Astrocyte of the cerebellum (primary cell): ENCODE data around the gene POLR2J.
"Not testable (repeated sequence)": the region's sequence is repeated elsewhere in the genome, so short reads cannot be mapped to it uniquely, and the experiment has no call there.

Source experiments
- DNase-seq: peaks from one replicate; pipeline ENCODE4 v3.0.0-alpha.2; 2011; ENCODE audit warnings: low read depth
- H3K4me3 ChIP-seq: 2 replicates; pipeline ENCODE4 v1.5.1; 2011; ENCODE audit warnings: mild to moderate bottlenecking, low read depth, low read length, moderate library complexity
- CTCF ChIP-seq: IDR thresholded peaks from 2 replicates; pipeline ENCODE4 v1.5.1; 2012; ENCODE audit warnings: low read length, low read depth, moderate library complexity, mild to moderate bottlenecking; ENCODE audit errors: missing control alignments
- in situ Hi-C: cut with HindIII; loops from 2 replicates; pipeline ENCODE4 v1.10.0; 2017; ENCODE audit warnings: low sequenced_read_pairs

The POLR2J gene

GRCh38 chr7:102460467-102460866 is 18.3 kb downstream of the POLR2J start:
- no peak overlapping the region for H3K4me3 ChIP-seq
- no peak for TF ChIP-seq CTCF
- DNase-seq: no peak
- in situ Hi-C loops: no loop called here

- DNase-seq: no peak
- no peak for TF ChIP-seq CTCF
- no peak overlapping the region for H3K4me3 ChIP-seq
- in situ Hi-C loops: no loop called here
These were observed 19.4 kb downstream of the POLR2J start for GRCh38 chr7:102459221-102459844.

- in situ Hi-C loops: no loop called here
These were observed 21.3 kb downstream of the POLR2J start for GRCh38 chr7:102457352-102457924.

GRCh38 chr7:102456327-102456726 is 22.4 kb downstream of the POLR2J start:
- no peak for TF ChIP-seq CTCF
- no peak overlapping the region for H3K4me3 ChIP-seq
- in situ Hi-C loops: no loop called here
- DNase-seq: no peak

More at GRCh38 chr7:102457352-102457924, 21.3 kb downstream of the POLR2J start:
- DNase-seq: no peak
- no peak overlapping the region for H3K4me3 ChIP-seq
- no peak for TF ChIP-seq CTCF

GRCh38 chr7:102455596-102455995 is 23.1 kb downstream of the POLR2J start:
- no peak for DNase-seq
- H3K4me3 ChIP-seq: no peak overlapping the region
- in situ Hi-C loops: no loop called here
- no peak for TF ChIP-seq CTCF

GRCh38 chr7:102454932-102455331 is 23.8 kb downstream of the POLR2J start:
- DNase-seq, in situ Hi-C loops, H3K4me3 ChIP-seq: not testable (repeated sequence)

GRCh38 chr7:102454468-102454867 is 24.3 kb downstream of the POLR2J start:
- TF ChIP-seq CTCF: no peak
- in situ Hi-C loops: no loop called here
- no peak for DNase-seq
- H3K4me3 ChIP-seq: no peak overlapping the region
